ENCODE measurements around the gene MUC2.
"Not testable (repeated sequence)": the region's sequence is repeated elsewhere in the genome, so short reads cannot be mapped to it uniquely, and the experiment has no call there.

MUC2 gene

GRCh38 chr11:1106387-1106786 is 31.7 kb downstream of the MUC2 start:
- DNase-seq (ENCODE audit: low spot score) = no peak

- no peak for DNase-seq (ENCODE audit: low spot score)
These were observed 32.9 kb downstream of the MUC2 start for GRCh38 chr11:1107316-1108245.

GRCh38 chr11:1108246-1108900 is 33.7 kb downstream of the MUC2 start:
- no peak for DNase-seq (ENCODE audit: low spot score)

- DNase-seq (ENCODE audit: low spot score) = no peak
These were observed 34.6 kb downstream of the MUC2 start for GRCh38 chr11:1109101-1109917.

- DNase-seq (ENCODE audit: low spot score) = no peak
These were observed 35.4 kb downstream of the MUC2 start for GRCh38 chr11:1109918-1110705.

GRCh38 chr11:1111545-1112212 is 37.0 kb downstream of the MUC2 start:
- no peak for DNase-seq (ENCODE audit: low spot score)

GRCh38 chr11:1112351-1113191 is 37.9 kb downstream of the MUC2 start:
- DNase-seq (ENCODE audit: low spot score) = no peak

GRCh38 chr11:1113405-1114201 is 38.9 kb downstream of the MUC2 start:
- no peak for DNase-seq (ENCODE audit: low spot score)

GRCh38 chr11:1115292-1115691 is 40.6 kb downstream of the MUC2 start:
- not testable (repeated sequence) for DNase-seq (ENCODE audit: low spot score)

- no peak for DNase-seq (ENCODE audit: low spot score)
These were observed 41.4 kb downstream of the MUC2 start for GRCh38 chr11:1116104-1116503.

GRCh38 chr11:1116666-1117390 is 42.2 kb downstream of the MUC2 start:
- no peak for DNase-seq (ENCODE audit: low spot score)

- DNase-seq (ENCODE audit: low spot score) = no peak
These were observed 43.3 kb downstream of the MUC2 start for GRCh38 chr11:1117992-1118391.

- DNase-seq (ENCODE audit: low spot score) = no peak
These were observed 44.3 kb downstream of the MUC2 start for GRCh38 chr11:1118755-1119603.

- DNase-seq (ENCODE audit: low spot score) = no peak
These were observed 45.0 kb downstream of the MUC2 start for GRCh38 chr11:1119604-1120146.

- DNase-seq (ENCODE audit: low spot score) = no peak
These were observed 46.1 kb downstream of the MUC2 start for GRCh38 chr11:1120532-1121330.

GRCh38 chr11:1121331-1121812 is 46.7 kb downstream of the MUC2 start:
- no peak for DNase-seq (ENCODE audit: low spot score)

Measured in COLO829 (cell line).